ENCODE results near the gene INPP4B.

DNA sequence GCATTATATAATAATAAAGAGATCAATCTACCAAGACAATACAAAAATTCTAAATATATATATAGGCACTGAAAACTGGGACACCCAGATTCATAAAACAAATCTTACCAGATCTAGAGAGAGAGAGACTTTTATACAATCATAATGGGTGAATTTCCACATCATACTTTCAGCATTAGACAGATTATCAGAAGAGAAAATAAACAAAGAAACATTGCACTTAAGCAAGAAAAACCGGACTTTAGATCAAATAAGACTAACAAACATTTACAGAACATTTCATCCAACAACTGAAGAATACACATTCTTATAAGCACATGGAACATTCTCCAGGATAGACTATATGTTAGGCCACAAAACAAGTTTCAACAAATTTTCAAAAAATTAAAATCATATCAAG lies 245.1 kb downstream of the INPP4B start:
- no peak for TF ChIP-seq CTCF (IDR thresholded peaks at IDR 0.05; ENCODE audit: low read depth, low read length)
- TF ChIP-seq EZH2phosphoT487 (IDR thresholded peaks at IDR 0.05; ENCODE audit: low read depth) = no peak
